UCSD-AML1 (cell line): ENCODE data around the gene ANO4.
A peak's percentile ranks its signal among the peaks of the same experiment; 100 is the strongest.

Experiments used
- DNase-seq: peaks from one replicate; lab custom pipeline; 2025; ENCODE audit not compliant: unreplicated experiment; lab: John Stamatoyannopoulos, UW

ANO4 gene

DNA sequence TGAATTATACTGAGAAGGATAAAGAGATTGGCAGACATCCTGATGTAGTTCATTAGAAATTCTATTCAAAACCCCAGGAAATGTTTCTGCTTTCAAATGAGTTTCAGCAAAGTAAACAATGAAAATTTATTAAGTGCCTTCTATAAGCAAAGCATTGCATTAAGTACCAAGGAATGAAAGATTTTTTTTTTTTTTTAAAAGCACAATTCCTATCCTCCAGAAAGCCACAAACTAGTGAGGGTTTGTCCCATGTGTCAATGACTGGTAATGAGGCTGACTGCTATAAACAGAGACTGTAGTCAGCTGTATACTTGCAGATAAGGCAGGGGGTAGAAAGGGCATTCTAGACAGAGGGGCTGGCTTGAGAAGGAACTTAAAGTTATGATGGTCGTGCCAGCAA, 6.7 kb downstream of the ANO4 start:
- DNase-seq = no peak

DNA sequence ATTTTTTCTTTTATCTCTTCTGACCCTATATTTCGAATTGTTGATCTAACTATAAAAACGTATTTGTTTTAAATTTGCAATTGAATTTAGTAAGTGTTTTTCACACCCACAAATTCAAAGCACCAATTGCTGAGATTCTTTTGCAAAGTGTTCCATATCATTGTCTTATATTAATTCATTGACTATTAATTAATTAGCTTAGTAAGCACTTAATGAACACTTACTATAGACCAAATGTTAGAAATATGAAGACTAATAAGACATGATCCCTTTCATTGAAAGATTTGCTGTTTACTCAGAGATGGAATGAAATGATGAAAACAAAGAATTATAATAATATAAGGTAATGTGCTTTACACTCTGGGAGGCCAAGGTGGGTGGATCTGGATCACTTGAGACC, 14.2 kb downstream of the ANO4 start:
- no peak for DNase-seq

DNA sequence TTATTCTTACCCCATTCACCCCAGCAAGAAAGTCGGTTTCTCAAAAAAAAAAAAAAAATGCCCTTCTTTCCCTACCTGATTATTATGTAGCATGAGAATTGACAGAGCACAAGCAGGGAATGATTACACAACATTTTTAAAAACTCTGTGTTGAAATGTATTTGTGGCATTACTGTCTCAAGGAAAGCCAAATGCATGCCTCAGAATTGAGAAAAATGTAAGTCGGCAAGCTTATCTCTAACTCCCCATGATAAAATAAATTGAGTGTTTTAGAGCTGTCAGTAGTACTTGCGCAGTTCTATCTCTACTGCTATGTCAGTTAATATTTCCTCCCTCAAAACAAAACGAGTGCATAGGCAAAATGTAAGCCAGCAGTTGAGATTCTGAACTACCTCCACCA, 25.7 kb downstream of the ANO4 start:
- DNase-seq = no peak

DNA sequence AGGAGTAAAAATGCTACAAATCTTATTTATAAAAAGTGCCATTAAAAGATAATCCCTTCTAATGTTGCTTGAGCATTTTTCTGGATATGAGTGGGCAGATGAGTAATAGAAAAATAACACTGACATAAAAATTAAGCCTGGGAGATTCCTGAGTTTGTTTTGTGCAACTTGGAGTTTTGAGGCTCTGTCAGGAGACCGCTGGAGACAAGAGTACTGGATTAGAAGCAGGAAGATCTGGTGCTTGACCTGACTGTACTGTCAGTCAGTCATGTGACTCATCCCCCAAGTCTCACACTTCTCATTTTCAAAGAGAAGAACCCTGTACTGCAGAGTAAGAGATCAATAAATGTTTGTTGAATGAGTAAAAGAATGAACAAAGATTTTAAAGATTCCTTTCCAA, 29.4 kb downstream of the ANO4 start:
- DNase-seq = no peak

DNA sequence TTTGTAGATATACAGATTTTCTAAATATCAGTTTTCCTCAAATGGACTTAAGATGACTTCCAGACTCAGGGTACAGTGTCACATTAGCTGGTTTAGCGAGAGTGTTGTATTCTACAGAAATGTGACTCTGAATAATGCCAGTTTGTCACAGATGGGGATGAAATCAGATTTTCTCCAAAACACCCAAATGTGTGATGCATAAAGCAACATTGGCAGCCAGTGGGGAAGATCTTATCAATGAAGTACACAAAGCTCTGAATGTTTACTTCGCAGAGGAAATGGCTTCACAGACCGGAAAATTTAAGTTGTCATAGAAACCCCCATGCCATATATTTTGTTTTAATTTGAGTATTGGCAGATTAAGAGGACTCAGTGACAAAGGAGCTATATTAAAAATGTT, 29.9 kb downstream of the ANO4 start:
- DNase-seq = no peak

DNA sequence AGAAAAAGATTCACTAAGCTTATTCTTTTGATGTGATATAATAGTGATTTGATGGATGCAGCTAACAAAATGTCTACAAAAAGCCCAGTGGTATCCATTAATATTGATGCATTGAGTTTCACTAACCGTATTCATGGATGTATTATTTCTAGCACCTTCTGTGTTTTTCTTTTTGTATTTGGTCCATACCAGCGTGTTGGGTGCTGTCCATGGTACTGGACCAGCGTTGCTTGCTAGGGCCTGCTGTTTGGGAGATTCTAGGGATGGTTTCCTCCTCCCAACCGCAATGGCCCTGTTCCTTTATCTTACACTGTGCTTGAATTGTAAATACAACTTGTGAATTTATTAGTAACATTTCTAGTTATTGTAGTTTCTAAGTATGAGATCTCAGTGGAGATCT, 31.7 kb downstream of the ANO4 start:
- peak; percentile 29 for DNase-seq

DNA sequence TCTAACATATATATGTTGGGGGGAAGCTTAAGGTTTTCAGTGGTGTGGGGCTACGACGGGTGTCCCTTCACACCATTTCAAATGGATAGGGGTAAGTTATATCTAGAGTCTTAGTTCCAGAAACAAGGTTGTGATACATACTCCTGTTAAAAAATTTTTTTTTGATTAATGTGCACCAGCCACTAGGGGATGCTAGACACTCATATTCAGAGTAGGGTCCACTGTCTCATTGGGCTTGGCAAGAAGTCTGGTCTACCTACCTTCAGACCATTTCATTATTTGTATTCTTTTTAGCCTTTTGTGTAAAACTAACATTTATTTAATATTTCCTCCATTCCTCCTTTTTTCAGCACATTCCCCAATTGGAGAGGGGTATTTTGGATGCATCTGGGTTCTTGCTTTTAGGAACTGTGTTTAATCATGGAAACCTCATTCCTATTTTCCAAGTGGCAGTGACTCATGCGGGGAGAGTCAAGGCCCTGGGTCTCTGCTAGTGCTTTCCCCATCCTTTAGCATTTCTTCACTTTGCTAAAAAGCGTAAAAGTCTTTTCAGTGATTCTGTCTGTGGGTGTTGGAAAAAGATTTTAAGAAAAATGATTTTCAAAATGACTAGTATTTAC, 33.4 kb downstream of the ANO4 start:
- DNase-seq = no peak

DNA sequence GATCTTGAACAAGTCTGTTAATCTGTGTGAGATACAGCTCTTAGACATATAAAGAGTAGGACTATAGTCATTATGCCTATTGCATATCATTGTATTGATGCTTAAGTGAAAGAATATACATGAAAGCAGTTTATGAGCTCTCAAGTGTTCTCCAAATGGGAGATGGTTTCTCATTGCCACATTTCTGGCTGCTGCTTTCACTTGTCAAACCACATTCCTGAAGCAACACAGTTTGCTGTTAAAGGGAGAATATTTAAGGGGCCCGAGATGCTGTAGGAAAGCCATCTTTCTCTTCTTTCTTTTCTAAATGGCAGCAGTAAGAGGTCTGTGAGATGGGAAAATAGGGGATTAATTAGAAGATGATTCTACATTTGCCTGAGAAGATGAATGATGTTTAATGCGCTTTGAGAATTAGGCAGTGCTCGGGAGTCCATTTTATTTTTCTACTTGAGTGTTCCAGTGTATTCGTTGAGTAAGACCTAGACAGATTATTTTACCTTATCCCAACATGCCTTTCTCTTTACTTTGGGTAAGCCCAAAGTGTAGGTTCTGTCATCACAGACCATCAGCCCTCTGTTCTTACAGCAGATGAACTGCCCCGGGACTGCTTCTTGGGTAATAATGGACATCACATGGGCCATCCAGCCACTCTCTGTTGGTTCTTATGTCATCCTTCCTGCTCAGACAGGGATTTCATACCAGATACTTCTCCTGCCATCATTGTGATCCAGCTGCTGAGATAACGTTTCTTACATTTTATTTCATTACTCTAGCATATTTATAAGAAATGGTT, 35.6 kb downstream of the ANO4 start:
- DNase-seq = no peak

DNA sequence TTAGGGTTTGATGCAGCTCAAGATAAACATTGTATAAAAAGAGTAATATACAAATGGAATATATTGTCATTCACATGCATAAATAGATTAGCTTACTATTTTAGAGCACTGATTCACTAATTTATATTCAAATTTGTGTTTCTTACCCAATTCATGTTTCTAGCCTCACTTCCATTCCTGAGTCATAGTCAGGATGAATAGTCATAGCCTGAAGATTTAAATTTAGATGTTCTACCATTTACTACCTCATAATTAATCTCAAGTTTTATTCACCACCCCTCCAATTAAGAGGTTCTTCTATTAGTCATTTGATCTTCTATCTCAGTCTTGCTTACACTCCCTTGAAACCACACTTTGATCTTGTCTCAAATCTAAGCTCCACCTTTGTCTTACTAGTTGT, 38.7 kb downstream of the ANO4 start:
- DNase-seq = no peak

DNA sequence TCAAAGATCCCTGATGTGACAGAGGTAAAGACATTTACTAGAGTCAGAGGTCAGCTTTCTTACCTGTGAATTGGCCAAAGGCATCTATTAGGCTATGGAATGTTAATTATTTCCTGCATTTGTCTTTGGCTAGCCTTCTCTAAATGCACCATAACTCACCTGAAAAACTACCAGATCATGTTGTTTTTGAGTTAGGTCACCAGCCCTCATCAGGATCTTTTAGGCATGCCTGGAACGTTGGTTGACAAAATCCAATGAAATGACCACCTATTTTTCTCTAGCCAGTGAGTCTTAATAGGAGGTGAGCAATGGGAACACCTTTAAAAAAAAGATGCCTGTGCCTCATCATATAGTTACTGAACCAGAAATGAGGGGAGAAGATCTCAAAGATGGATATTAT, 46.2 kb downstream of the ANO4 start:
- DNase-seq = no peak

DNA sequence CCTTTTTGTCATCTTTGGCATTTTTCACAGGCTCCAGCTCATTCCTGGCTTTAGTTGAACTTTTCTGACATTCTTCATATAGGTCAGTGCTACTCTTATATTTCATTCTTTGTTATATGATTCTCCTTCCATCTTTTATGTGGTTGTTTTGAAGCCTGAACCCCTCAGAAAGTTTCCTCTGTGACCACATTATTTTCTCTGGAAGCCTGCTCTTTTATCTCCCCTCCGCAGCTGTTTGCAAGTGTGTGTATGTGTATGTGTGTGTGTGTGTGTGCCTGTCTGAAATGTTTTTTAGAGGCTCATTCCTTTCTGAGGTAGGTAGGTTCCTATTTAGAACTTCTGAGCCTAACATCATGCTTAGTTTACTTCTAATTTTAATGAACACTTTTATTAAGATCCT, 47.6 kb downstream of the ANO4 start:
- DNase-seq = no peak

DNA sequence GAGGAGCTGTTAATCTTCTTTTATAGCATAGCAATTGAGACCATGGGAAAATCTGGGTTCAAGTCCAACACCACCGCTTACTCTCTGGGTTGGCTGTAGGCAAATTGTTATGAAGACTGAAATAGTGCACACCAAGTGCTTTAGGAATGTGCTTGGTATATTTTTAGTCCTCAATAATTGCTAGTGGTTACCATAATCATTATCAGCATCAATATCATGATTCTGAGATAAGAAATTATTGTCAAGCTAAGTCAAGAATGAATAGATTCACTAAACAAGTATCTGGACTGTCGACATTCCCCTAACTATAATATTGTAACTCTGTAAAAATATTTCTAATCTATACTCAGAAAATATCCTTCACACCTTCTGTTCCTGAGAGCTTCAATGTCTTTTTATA, 48.5 kb downstream of the ANO4 start:
- no peak for DNase-seq

DNA sequence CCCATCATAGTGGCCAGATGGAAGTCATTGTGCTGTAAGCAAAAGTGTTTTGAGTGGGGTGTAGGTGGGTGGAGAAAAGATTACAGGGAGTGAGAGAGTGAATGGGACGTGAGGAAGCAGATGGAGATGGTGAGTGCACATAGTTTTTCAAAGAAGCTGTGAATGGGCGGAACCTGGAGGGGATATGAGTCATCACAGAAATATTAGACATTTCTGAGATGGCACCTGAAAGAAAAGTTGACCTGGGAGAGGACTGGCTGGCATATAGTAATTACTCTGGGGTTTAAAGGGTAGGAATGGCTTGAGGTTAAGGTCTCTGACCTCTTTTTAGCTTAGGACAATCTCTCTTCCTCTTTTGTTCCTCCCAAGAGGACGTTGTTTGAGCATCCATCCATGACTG, 50.5 kb downstream of the ANO4 start:
- DNase-seq = no peak

DNA sequence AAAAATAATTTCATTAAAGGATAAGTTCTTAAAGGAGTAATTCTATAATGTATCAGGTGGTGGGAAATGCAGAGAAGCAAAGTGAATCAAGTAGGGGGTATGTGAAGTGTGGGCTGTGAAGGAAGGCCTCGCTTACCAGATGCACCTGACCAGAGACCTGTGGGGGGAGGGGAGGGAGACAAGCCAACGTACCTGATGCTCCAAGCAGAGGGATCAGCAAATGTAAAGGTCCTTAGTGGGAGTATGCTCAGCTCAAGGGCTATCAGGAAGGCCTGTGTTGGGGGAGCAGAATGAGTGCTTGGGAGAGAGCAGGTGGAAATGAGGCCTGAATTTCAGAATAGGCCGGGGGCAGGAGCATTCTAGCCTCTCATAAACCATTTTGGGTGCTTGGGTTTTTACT, 57.1 kb downstream of the ANO4 start:
- no peak for DNase-seq

DNA sequence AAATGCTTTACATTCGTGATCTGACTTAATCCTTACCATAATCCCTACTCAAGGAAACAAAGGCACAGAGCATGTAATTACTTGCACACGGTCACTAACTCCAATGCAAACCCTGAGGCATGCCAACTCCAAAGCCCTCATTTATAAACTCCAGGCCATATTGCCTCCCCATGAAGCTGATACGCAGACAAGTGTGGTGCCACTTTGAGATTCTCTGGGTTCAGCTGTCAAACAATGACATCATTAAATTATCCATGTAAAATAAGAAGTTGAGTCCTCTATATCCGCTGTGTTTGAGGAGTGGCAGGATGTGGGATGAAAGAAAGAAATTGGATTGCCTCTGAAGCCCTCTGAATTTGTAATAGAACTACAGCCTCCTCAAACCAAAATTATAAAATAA, 62.8 kb downstream of the ANO4 start:
- DNase-seq = no peak

DNA sequence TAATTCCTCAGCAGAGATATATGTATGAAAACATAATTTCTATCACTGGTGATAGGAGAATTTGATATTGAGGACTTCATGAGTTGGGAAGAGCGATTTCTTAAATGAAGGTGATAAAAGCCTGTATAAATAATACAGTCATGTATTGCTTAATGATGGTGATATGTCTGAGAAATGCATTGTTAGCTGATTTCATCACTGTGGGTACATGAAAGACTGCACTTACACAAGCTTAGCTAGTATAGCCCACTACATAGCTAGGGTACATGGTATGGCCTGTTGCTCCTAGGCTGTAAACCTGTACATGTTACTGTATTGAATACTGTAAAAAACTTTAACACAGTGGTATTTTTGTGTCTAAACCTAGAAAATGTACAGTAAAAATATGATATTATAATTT, 63.4 kb downstream of the ANO4 start:
- no peak for DNase-seq

DNA sequence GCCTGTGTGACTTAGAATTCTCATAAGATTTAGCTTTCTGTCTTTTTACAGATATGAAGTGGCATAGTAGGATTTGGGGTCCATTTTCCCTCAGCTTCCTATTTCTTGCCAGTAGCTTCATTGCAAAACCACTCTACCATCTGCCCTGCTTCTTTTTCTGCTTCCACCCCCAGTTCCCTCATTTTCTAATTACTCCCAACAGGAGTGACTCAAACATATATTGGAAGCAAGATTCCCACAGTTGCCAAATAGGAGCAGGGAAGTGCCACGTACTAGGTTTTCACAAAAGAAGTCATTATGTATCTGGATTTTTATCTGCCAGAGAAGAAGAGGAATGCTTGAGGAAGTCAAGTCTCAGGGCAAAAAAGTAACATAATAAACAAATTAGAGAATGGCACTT, 64.1 kb downstream of the ANO4 start:
- DNase-seq = no peak

DNA sequence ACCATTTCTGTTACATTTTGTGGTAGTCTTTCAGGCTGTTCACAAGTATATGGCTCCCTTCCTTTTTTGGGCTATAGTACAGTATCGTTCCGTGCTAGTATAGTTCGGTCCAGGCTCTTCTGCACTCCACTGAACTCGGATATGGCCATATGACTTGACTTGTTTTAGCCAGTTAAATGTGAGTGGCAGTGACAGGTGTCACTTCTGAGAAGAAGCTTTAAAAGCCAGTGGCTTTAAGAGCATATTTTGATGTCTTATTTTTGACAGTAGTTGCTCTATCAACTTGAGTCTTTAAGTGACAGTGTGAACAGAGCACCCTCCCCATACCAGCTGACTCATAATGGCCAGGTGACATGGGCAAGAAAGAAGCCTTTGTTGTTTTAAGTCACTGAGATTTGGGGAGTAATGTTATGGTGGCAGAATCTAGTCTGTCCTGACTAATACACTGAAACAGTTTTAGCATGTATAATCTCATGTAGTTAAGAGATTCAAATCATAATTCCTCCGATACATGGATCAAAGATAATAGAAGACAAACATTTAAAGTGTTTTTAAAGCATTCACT, 64.6 kb downstream of the ANO4 start:
- no peak for DNase-seq

DNA sequence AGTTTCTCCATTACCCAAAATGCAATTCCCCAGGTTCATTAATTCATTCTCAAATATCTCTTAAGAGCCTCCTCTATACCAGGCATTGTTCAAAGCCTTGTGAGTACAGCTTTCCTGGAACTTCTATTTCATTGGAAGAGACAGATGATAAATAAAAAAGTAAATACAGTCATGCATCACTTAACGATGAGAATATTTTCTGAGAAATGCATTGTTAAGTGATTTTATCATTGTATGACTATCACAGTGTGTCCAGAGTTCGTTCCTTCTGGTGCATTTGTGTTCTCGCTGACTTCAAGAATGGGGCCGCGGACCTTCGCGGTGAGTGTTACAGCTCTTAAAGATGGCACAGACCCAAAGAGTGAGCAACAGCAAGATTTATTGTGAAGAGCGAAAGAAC, 66.0 kb downstream of the ANO4 start:
- DNase-seq = no peak

DNA sequence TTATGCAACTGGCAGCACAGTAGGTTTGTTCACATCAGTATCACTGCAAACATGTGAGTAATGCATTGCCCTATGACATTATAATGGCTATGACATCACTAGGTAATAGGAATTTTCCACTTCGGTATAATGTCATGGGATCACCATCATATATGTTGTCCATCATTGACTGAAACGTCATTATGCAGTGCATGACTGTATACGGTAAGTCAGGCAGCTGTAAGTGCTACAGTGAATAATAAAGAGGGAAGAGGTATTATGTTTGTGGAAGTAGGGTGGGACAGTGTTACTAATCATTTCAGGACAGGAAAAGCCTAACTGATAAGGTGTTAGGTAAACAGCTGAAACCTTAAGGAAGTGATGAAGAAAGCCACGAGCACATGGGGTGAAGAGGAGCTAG, 68.1 kb downstream of the ANO4 start:
- DNase-seq = no peak

DNA sequence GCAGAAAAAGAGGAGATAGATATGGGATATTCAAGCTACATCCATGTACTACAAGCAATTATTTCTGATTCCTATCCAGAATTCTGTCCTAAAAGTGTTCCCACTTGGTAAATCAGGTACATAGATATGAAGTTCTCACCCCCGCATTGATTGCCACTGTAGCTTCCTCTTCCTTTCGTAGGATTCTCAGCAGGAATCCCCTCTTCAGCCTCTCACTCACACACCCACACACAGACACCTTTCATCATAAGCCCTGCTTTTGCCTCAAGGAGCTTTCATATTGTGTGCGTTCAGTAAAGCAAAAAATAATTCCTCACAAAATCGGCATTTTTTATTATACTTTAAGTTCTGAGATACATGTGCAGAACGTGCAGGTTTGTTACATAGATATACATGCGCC, 69.8 kb downstream of the ANO4 start:
- DNase-seq = no peak

DNA sequence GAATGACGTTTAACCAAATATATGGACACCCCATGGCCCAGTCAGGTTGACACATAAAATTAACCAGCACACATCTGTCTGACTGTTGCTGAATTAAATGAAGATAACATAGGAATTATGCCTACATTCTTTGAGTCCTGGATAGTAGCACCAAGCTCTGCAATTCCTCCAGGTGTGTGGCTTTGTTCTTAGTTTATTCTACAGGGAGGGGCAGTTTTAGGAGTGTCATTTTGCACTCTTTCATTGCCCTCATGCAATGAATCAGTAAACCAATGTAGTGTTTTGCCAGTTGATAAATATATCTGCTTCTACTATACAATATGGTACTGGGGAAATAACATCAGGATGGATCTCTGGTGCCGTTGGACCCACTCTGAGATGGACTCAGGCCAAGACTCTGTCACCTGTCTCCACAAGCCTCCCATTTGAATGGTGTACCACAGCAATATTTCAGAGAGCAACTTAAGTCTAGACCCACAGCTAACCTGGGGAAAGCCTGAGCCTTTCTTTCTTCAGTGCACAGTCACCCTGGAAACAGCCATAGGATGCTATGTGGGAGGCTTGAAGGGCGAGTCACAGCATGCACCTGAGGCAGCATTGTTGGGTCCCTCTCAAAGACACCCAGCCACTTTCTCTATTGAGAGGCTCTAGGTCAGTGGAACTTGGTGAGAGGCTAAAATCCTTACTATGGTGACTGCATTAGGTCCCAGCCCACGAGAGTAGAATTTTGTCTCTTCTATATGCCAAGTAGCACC, 73.2 kb downstream of the ANO4 start:
- DNase-seq = no peak
